GM19043 (cell line): ENCODE measurements around the gene SERINC5.
"Not testable (repeated sequence)": the region's sequence is repeated elsewhere in the genome, so short reads cannot be mapped to it uniquely, and the experiment has no call there.

Experiments
- ATAC-seq: cut with Tn5 transposase; IDR thresholded peaks from one replicate; pipeline ENCODE4 v1.9.1; 2021; ENCODE audit warnings: low read depth; ENCODE audit not compliant: unreplicated experiment

The SERINC5 gene

GRCh38 chr5:80114860-80115259, 141.0 kb downstream of the SERINC5 start:
- no peak for ATAC-seq

GRCh38 chr5:80111376-80111990, 144.4 kb downstream of the SERINC5 start:
- ATAC-seq: not testable (repeated sequence)

- peak; percentile 51 for ATAC-seq
Measured at GRCh38 chr5:80109646-80110478, 146.0 kb downstream of the SERINC5 start.

- no peak for ATAC-seq
Measured at GRCh38 chr5:80106916-80107315, 148.9 kb downstream of the SERINC5 start.

GRCh38 chr5:80105698-80106439, 150.0 kb downstream of the SERINC5 start:
- ATAC-seq: no peak

GRCh38 chr5:80103371-80103770, 152.5 kb downstream of the SERINC5 start:
- ATAC-seq: no peak

- ATAC-seq: no peak
Measured at GRCh38 chr5:80101993-80102392, 153.9 kb downstream of the SERINC5 start.

- no peak for ATAC-seq
Measured at GRCh38 chr5:80097451-80097850, 158.4 kb downstream of the SERINC5 start.

- no peak for ATAC-seq
Measured at GRCh38 chr5:80094236-80094738, 161.6 kb downstream of the SERINC5 start.

- ATAC-seq: no peak
Measured at GRCh38 chr5:80093796-80094195, 162.1 kb downstream of the SERINC5 start.

GRCh38 chr5:80092486-80093107, 163.3 kb downstream of the SERINC5 start:
- ATAC-seq: no peak

- ATAC-seq: not testable (repeated sequence)
Measured at GRCh38 chr5:80091792-80092192, 164.1 kb downstream of the SERINC5 start.

- no peak for ATAC-seq
Measured at GRCh38 chr5:80090884-80091166, 165.0 kb downstream of the SERINC5 start.

GRCh38 chr5:80083101-80083890, 172.6 kb downstream of the SERINC5 start:
- ATAC-seq: no peak

- no peak for ATAC-seq
Measured at GRCh38 chr5:80082731-80083100, 173.1 kb downstream of the SERINC5 start.

GRCh38 chr5:80082281-80082680, 173.6 kb downstream of the SERINC5 start:
- no peak for ATAC-seq

- no peak for ATAC-seq
Measured at GRCh38 chr5:80078921-80079320, 176.9 kb downstream of the SERINC5 start.

GRCh38 chr5:80077051-80077714, 178.7 kb downstream of the SERINC5 start:
- no peak for ATAC-seq

- no peak for ATAC-seq
Measured at GRCh38 chr5:80076131-80077050, 179.5 kb downstream of the SERINC5 start.
